BJ (cell line): Measurements from ENCODE around the gene BTRC. TPM values are rescaled to one million over a fixed set of nuclear protein-coding genes. Genes with fewer than 3 reads are reported as not detected.

Source experiments
- CTCF ChIA-PET: fragments of 350-600 bp; formaldehyde crosslinking; extraction: SDS; loops from one replicate; lab custom pipeline; 2021; ENCODE audit warnings: antibody characterized with exemption, inconsistent platforms; lab: Yijun Ruan, JAX
- POLR2A ChIA-PET: fragments of 300-600 bp; sonication (Branson Sonifier 250); formaldehyde crosslinking; extraction: SDS; loops from one replicate; lab custom pipeline; 2021; ENCODE audit warnings: antibody characterized with exemption; lab: Charles Lee
- DNase-seq: peaks from one replicate; pipeline ENCODE4 v3.0.0-alpha.2; 2011; ENCODE audit warnings: low read depth
- H3K27me3 ChIP-seq: 2 replicates; pipeline ENCODE4 v1.6.0; 2011; ENCODE audit warnings: low read length; ENCODE audit not compliant: control insufficient read depth, insufficient read depth
- H3K36me3 ChIP-seq: 2 replicates; pipeline ENCODE4 v1.5.1; 2011; ENCODE audit warnings: low read length; ENCODE audit not compliant: control insufficient read depth, insufficient read depth
- H3K4me3 ChIP-seq: 2 replicates; pipeline ENCODE4 v1.5.1; 2011; ENCODE audit warnings: low read depth, mild to moderate bottlenecking, control low read depth, low read length
- CTCF ChIP-seq: IDR thresholded peaks from 2 replicates; pipeline ENCODE4 v1.5.1; 2011; ENCODE audit warnings: low read depth, mild to moderate bottlenecking, control low read depth, inconsistent platforms, low read length, moderate library complexity; ENCODE audit not compliant: insufficient read depth
- polyA plus RNA-seq: library from polyadenylated mRNA; depleted of rRNA; stranded (reverse); fragments of >200 nt; gene quantifications from 2 replicates; pipeline ENCODE4 v1.2.3, GENCODE V29; 2011

The BTRC gene
- polyA plus RNA-seq, 1 experiment, result 9.1 TPM

DNA sequence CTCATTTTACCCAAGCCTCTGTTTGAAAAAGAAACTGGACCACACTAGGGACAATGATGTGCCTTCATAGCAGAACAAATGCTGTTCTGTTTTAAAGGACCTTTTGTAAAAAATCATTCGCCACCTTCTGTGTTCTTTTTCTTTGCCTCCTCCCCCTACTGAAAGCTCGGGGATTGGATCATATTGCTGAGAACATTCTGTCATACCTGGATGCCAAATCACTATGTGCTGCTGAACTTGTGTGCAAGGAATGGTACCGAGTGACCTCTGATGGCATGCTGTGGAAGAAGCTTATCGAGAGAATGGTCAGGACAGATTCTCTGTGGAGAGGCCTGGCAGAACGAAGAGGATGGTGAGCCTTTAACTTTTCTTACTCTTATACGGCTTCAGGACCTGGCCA lies 171.9 kb downstream of the BTRC start:
- Histone ChIP-seq H3K27me3 (no peaks in the 10 kb centered on the region), H3K36me3 (peaks cover 1% of the 10 kb centered on the region), H3K4me3 (no peak overlapping the region)
- POLR2A ChIA-PET, result no interaction called here
- no peak for DNase-seq
- TF ChIP-seq CTCF, result no peak
- CTCF ChIA-PET, result interaction anchor here (0.9 to 1.9 kb wide), 4 partner anchors 11 to 312 kb away, joined by 3 to 4 read pairs (median 4); no protein-coding TSS in a partner anchor

DNA sequence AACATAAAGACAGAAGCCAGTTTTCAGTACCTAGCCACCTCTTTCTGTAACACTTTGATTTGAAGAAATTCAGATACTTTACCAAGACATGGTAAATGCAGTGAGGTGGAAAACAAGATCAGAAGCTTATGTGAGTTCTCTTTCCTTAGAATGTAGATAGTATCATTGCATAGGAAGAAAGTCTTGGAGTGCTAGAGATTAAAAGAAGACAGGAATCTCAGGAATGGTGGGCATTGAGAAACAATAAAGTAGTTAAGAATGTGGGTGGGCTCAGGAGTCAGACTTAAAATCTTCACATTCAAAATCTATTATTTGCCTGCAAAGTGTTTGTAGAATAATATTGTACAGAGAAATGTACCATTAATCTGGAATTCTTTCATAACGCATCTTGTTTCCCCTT lies 175.2 kb downstream of the BTRC start:
- CTCF ChIA-PET, result interaction anchor here (1.0 kb wide), 1 partner anchor 15 kb away, joined by 3 read pairs; no protein-coding TSS in a partner anchor
- Histone ChIP-seq H3K4me3 (no peak overlapping the region), H3K36me3 (peaks cover 1% of the 10 kb centered on the region), H3K27me3 (no peaks in the 10 kb centered on the region)
- no peak for DNase-seq
- TF ChIP-seq CTCF, result no peak
- POLR2A ChIA-PET, result interaction anchor here (0.6 kb wide), 1 partner anchor 434 kb away, joined by 3 read pairs; no protein-coding TSS in a partner anchor

- no peak for TF ChIP-seq CTCF
- no peaks in the 10 kb centered on the region for H3K27me3 ChIP-seq
- POLR2A ChIA-PET, result interaction anchor here (0.6 kb wide), 1 partner anchor 435 kb away, joined by 3 read pairs; no protein-coding TSS in a partner anchor
- no peak for DNase-seq
- H3K4me3 ChIP-seq, result no peak overlapping the region
- H3K36me3 ChIP-seq, result peaks cover 4% of the 10 kb centered on the region
- CTCF ChIA-PET, result interaction anchor here (0.6 to 1.0 kb wide), 2 partner anchors 14 to 716 kb away, joined by 3 read pairs; partner anchors contain the start of gene GBF1
Observed at GRCh38 chr10:101529725-101530553, 176.0 kb downstream of the BTRC start.

DNA sequence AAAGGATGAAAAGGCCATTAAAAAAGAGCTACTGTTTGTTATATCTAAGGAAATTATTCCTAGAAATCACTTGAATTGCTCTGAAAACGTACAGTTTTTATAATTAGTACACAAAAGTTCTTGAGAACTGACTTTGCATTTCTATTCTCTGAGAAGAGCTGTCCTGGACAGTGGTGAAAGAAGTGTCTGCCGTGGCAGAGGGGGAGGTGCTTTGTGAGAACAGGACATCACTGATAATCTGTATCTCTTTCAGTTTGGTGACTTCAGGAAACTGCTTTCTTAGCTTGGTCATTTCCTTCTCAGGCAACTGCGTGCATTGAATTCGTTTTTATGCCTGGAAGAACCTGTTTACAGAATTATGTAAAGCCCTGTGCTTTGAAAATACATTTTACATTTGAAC lies 182.0 kb downstream of the BTRC start:
- ChIA-PET POLR2A (no interaction called here), CTCF (interaction anchor here (0.8 to 3.7 kb wide), 6 partner anchors 10 to 35 kb away, joined by 3 to 20 read pairs (median 4); no protein-coding TSS in a partner anchor)
- no peak overlapping the region for H3K4me3 ChIP-seq
- H3K27me3 ChIP-seq, result no peaks in the 10 kb centered on the region
- no peak for DNase-seq
- peaks cover 5% of the 10 kb centered on the region; the same call in 1 of the 2 replicates for H3K36me3 ChIP-seq
- no peak for TF ChIP-seq CTCF

- Histone ChIP-seq H3K27me3 (no peaks in the 10 kb centered on the region), H3K4me3 (no peak overlapping the region), H3K36me3 (peaks cover 5% of the 10 kb centered on the region; the same call in 1 of the 2 replicates)
- CTCF ChIA-PET, result interaction anchor here (0.8 to 3.7 kb wide), 6 partner anchors 9 to 34 kb away, joined by 3 to 20 read pairs (median 4); no protein-coding TSS in a partner anchor
- DNase-seq, result no peak
- TF ChIP-seq CTCF, result peak; percentile 38
- POLR2A ChIA-PET, result no interaction called here
Observed at GRCh38 chr10:101536800-101537199, 182.8 kb downstream of the BTRC start.
